Neural cell (in vitro differentiated cells): Measurements from ENCODE around the gene PLXNA4. TPM values are rescaled to one million over a fixed set of nuclear protein-coding genes. Genes with fewer than 3 reads are reported as not detected.

Experiments
- H2AFZ ChIP-seq: fragments of 200-600, 300-800 bp; sonication (generic), shearing (Covaris generic); 2 replicates; pipeline ENCODE4 v1.6.0; 2014; ENCODE audit warnings: low read depth, mild to moderate bottlenecking, antibody characterized with exemption, low read length, moderate library complexity
- H3F3A ChIP-seq: fragments of 200-600 bp; shearing (Covaris generic); 2 replicates; pipeline ENCODE4 v1.6.1; 2016; ENCODE audit warnings: mild to moderate bottlenecking, moderate library complexity, mixed read lengths, antibody characterized with exemption, low read length; ENCODE audit not compliant: insufficient read depth, poor library complexity, severe bottlenecking
- H3K27ac ChIP-seq: fragments of 200-600, 300-800 bp; sonication (generic), shearing (Covaris generic); 2 replicates; pipeline ENCODE4 v1.5.1; 2014; ENCODE audit warnings: mild to moderate bottlenecking, low read length, moderate library complexity
- H3K27me3 ChIP-seq: fragments of 300-800, 200-600 bp; sonication (generic), shearing (Covaris generic); 2 replicates; pipeline ENCODE4 v1.6.0; 2014; ENCODE audit warnings: mild to moderate bottlenecking, low read depth, low read length, moderate library complexity; ENCODE audit not compliant: insufficient read depth
- H3K36me3 ChIP-seq: fragments of 300-800, 200-600 bp; sonication (generic), shearing (Covaris generic); 2 replicates; pipeline ENCODE4 v1.5.1; 2014; ENCODE audit warnings: mild to moderate bottlenecking, antibody characterized with exemption, low read length, moderate library complexity; ENCODE audit not compliant: insufficient read depth
- H3K4me2 ChIP-seq: fragments of 300-800, 200-600 bp; sonication (generic), shearing (Covaris generic); 2 replicates; pipeline ENCODE4 v1.6.0; 2014; ENCODE audit warnings: mild to moderate bottlenecking, low read length
- H3K4me3 ChIP-seq: fragments of 300-800, 200-600 bp; sonication (generic), shearing (Covaris generic); 2 replicates; pipeline ENCODE4 v1.5.1; 2014; ENCODE audit warnings: mild to moderate bottlenecking, low read length, moderate library complexity
- H3K79me2 ChIP-seq: fragments of 200-600 bp; shearing (Covaris generic); replicated peaks from 2 replicates; pipeline ENCODE4 v1.6.0; 2014; ENCODE audit warnings: mild to moderate bottlenecking, low read length, moderate library complexity; ENCODE audit not compliant: insufficient read depth
- H3K9ac ChIP-seq: fragments of 300-800, 200-600 bp; sonication (generic), shearing (Covaris generic); 2 replicates; pipeline ENCODE4 v1.6.1; 2016; ENCODE audit warnings: mild to moderate bottlenecking, low read length, mixed read lengths
- H3K9me2 ChIP-seq: fragments of 200-600 bp; shearing (Covaris generic); 2 replicates; pipeline ENCODE4 v1.6.1; 2016; ENCODE audit warnings: mild to moderate bottlenecking, low read length, mixed read lengths; ENCODE audit not compliant: insufficient read depth
- H3K9me3 ChIP-seq: fragments of 200-600, 300-800 bp; sonication (generic), shearing (Covaris generic); 2 replicates; pipeline ENCODE4 v1.6.1; 2016; ENCODE audit warnings: mild to moderate bottlenecking, mixed run types, low read length, moderate library complexity, mixed read lengths
- H4K20me1 ChIP-seq: fragments of 200-600 bp; shearing (Covaris generic); 2 replicates; pipeline ENCODE4 v1.6.1; 2016; ENCODE audit warnings: mild to moderate bottlenecking, mixed run types; ENCODE audit not compliant: insufficient read depth
- CTCF ChIP-seq: fragments of 450-650 bp; IDR thresholded peaks from 2 replicates; pipeline ENCODE4 v1.5.1; 2014; ENCODE audit warnings: antibody characterized with exemption, mild to moderate bottlenecking, moderate library complexity; ENCODE audit not compliant: poor library complexity, severe bottlenecking
- EP300 ChIP-seq: fragments of 450-650 bp; conservative IDR thresholded peaks from 2 replicates; pipeline ENCODE4 v1.6.1; 2014; ENCODE audit warnings: antibody characterized with exemption, mild to moderate bottlenecking, moderate library complexity; ENCODE audit not compliant: poor library complexity, severe bottlenecking
- EZH2 ChIP-seq: fragments of 200-600, 300-800 bp; shearing (Covaris generic), sonication (generic); IDR thresholded peaks from 2 replicates; pipeline ENCODE4 v1.6.1; 2014; ENCODE audit warnings: antibody characterized with exemption, low read length, borderline replicate concordance, mild to moderate bottlenecking; ENCODE audit not compliant: insufficient read depth, poor library complexity, severe bottlenecking
- MXI1 ChIP-seq: fragments of 450-650 bp; conservative IDR thresholded peaks from 2 replicates; pipeline ENCODE4 v1.6.1; 2014; ENCODE audit warnings: antibody characterized with exemption, mild to moderate bottlenecking; ENCODE audit not compliant: poor library complexity, severe bottlenecking
- POLR2AphosphoS5 ChIP-seq: IDR thresholded peaks from 2 replicates; pipeline ENCODE4 v1.6.1; 2012
- RAD21 ChIP-seq: fragments of 450-650 bp; conservative IDR thresholded peaks from 2 replicates; pipeline ENCODE4 v1.6.1; 2014; ENCODE audit warnings: antibody characterized with exemption, mild to moderate bottlenecking, moderate library complexity
- REST ChIP-seq: IDR thresholded peaks from 2 replicates; pipeline ENCODE4 v1.6.1; 2012; ENCODE audit warnings: borderline replicate concordance
- TAF1 ChIP-seq: IDR thresholded peaks from 2 replicates; pipeline ENCODE4 v1.6.1; 2012; ENCODE audit warnings: low read depth
- polyA plus RNA-seq: library from polyadenylated mRNA; depleted of rRNA; stranded (reverse); fragments of >200 nt; gene quantifications from 2 replicates; pipeline ENCODE4 v1.2.3, GENCODE V29; 2014

The PLXNA4 gene
- polyA plus RNA-seq, 1 donor from 2014 or later = 7.2 TPM

GRCh38 chr7:132290021-132290420, 286.2 kb downstream of the PLXNA4 start:
- no peak for TF ChIP-seq CTCF
- no peak for TF ChIP-seq REST
- no peak for TF ChIP-seq RAD21
- no peak for TF ChIP-seq EZH2
- TF ChIP-seq MXI1 = no peak
- Histone ChIP-seq H3K4me3 (no peak overlapping the region), H3K4me2 (no peak overlapping the region), H3K79me2 (no peaks in the 10 kb centered on the region), H4K20me1 (no peaks in the 10 kb centered on the region), H3K36me3 (no peaks in the 10 kb centered on the region), H3F3A (no peaks in the 10 kb centered on the region), H2AFZ (no peak overlapping the region), H3K9me2 (no peaks in the 10 kb centered on the region), H3K27me3 (no peaks in the 10 kb centered on the region), H3K9me3 (no peaks in the 10 kb centered on the region), H3K9ac (no peak overlapping the region), H3K27ac (no peak overlapping the region)

GRCh38 chr7:132286836-132287235, 289.4 kb downstream of the PLXNA4 start:
- Histone ChIP-seq H3K9me3 (no peaks in the 10 kb centered on the region), H3K9ac (no peak overlapping the region), H3K36me3 (no peaks in the 10 kb centered on the region), H3K27me3 (no peaks in the 10 kb centered on the region), H2AFZ (no peak overlapping the region), H3K4me2 (no peak overlapping the region), H3K4me3 (no peak overlapping the region), H3F3A (no peaks in the 10 kb centered on the region), H3K79me2 (no peaks in the 10 kb centered on the region), H3K27ac (no peak overlapping the region), H4K20me1 (no peaks in the 10 kb centered on the region), H3K9me2 (no peaks in the 10 kb centered on the region)
- TF ChIP-seq CTCF = no peak
- TF ChIP-seq EZH2 = no peak
- no peak for TF ChIP-seq REST
- no peak for TF ChIP-seq MXI1
- no peak for TF ChIP-seq RAD21
- no peak for TF ChIP-seq TAF1
- no peak for TF ChIP-seq EP300
- TF ChIP-seq POLR2AphosphoS5 = no peak
